ENCODE results near the gene CCDC28B. TPM values are rescaled to one million over a fixed set of nuclear protein-coding genes. Genes with fewer than 3 reads are reported as not detected.

The CCDC28B gene
- total RNA-seq, 4 donors from 2014 or later, result 16.4 to 79.0 (median 56.8) TPM

DNA sequence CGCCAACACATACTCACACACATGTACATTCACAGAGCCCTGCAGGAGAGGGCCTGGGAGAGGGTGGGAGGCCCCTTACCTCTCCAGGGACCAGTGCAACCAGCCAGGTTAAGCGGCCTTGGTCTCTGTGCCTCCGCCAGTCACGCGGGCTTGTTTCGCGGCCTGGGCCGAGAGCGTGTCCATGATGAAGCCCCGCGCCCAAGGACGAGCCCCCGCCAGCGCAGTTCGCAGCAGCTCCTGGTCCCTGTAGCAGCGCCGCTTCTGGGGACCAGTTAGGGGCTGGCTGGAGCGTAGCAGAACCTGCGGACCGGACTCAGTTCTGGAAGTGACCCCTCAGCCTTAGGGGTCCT lies 39.4 kb downstream of the CCDC28B start:
- Histone ChIP-seq H3K9me3 (no peaks in the 10 kb centered on the region), H3K27ac (peak overlapping the region; percentile 59 to 74 (median 71)), H3K27me3 (no peaks in the 10 kb centered on the region), H3K36me3 (no peaks in the 10 kb centered on the region), H3K4me3 (peak overlapping the region; percentile 62 to 74 (median 64)), H3K4me1 (peaks cover 8 to 10% of the 10 kb centered on the region in 2 donors)
- DNase-seq, result no peak
- TF ChIP-seq CTCF (IDR thresholded peaks at IDR 0.05 in 4 of 5, conservative IDR thresholded peaks at IDR 0.05 in 1 of 5), result no peak
- no peak for TF ChIP-seq POLR2A (IDR thresholded peaks at IDR 0.05)
- ATAC-seq, result no peak
- in situ Hi-C loops (cut with MboI; ENCODE audit: low sequenced_read_pairs in 4 of 4) (no loop called here), intact Hi-C loops (cut with DNase I; ENCODE audit: low total_unique reads) (loop anchor here (2.0 to 5.0 kb wide), 4 partner anchors 17 to 167 kb away; partner anchors contain the start of genes EIF3I, HDAC1, KPNA6 and TMEM234)

DNA sequence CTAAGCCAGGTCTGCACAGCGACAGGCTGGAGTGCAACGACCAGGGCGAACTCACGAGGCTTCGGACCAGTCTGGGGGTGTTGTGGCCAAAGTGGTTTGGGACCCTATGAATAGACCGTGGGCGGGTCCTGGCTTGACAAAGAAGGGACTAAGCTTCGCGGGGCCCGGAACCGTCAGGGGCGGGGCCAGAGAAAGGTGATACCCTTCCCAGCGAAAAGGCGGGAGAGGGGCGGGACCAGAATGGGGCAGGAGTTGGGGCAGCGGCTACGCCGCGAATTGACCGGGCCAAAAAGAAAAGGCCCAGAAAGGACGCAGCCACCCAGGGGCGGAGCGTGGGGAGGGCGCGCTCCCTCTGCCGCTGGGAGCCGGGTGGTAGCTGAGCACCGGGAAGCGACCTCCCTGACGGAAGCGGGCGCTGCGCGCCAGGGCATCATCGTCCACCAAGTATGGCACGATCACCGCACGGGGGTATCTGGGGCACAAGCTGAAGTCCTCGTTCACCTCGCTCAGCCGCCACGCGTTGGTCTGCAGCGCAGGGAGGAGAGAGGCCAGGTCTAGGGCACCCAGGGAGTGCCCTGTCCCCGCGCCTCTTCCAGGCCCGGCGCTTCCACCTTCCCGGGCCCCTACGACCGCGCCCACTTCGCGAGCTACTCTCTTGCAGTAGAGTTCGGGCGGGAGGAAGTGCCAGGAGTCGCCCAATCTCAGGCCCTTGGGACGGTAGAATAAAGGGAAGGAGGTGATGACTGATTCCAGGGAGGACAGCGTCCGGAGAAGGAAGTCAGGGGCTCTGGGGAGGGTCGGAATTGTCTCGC lies 40.0 kb downstream of the CCDC28B start:
- peak in 1 of 2 donors; percentile 39 for DNase-seq
- H3K27me3 ChIP-seq, result no peaks in the 10 kb centered on the region
- in situ Hi-C loops (cut with MboI; ENCODE audit: low sequenced_read_pairs in 4 of 4), result no loop called here
- ATAC-seq, result peak; percentile 36 to 45
- TF ChIP-seq POLR2A (IDR thresholded peaks at IDR 0.05), result peak; percentile 48 to 54
- TF ChIP-seq CTCF (IDR thresholded peaks at IDR 0.05 in 4 of 5, conservative IDR thresholded peaks at IDR 0.05 in 1 of 5), result peak in 2 of 5 experiments; percentile 24 to 35
- peak overlapping the region; percentile 62 to 74 (median 64) for H3K4me3 ChIP-seq
- no peaks in the 10 kb centered on the region for H3K36me3 ChIP-seq
- intact Hi-C loops (cut with DNase I; ENCODE audit: low total_unique reads), result loop anchor here (2.0 to 5.0 kb wide), 4 partner anchors 18 to 168 kb away; partner anchors contain the start of genes EIF3I, HDAC1, KPNA6 and TMEM234
- peak overlapping the region; percentile 59 to 74 (median 71) for H3K27ac ChIP-seq
- H3K4me1 ChIP-seq, result peaks cover 10 to 13% of the 10 kb centered on the region in 2 donors
- no peaks in the 10 kb centered on the region for H3K9me3 ChIP-seq

GRCh38 chr1:32241001-32241763 lies 40.8 kb downstream of the CCDC28B start:
- peaks cover 11 to 20% of the 10 kb centered on the region in 2 donors for H3K4me1 ChIP-seq
- in situ Hi-C loops (cut with MboI; ENCODE audit: low sequenced_read_pairs in 4 of 4), result no loop called here
- H3K9me3 ChIP-seq, result no peaks in the 10 kb centered on the region

More at GRCh38 chr1:32241001-32241763, 40.8 kb downstream of the CCDC28B start:
- H3K27me3 ChIP-seq, result no peaks in the 10 kb centered on the region
- DNase-seq, result peak in 1 of 2 donors; percentile 64
- intact Hi-C loops (cut with DNase I; ENCODE audit: low total_unique reads), result loop anchor here (2.0 to 5.0 kb wide), 4 partner anchors 18 to 168 kb away; partner anchors contain the start of genes EIF3I, HDAC1, KPNA6 and TMEM234
- peak; percentile 82 for ATAC-seq
- H3K4me3 ChIP-seq, result peak overlapping the region; percentile 62 to 74 (median 64)
- TF ChIP-seq POLR2A (IDR thresholded peaks at IDR 0.05), result peak; percentile 21 to 32
- no peak for TF ChIP-seq CTCF (IDR thresholded peaks at IDR 0.05 in 4 of 5, conservative IDR thresholded peaks at IDR 0.05 in 1 of 5)
- no peaks in the 10 kb centered on the region for H3K36me3 ChIP-seq
- H3K27ac ChIP-seq, result peak overlapping the region; percentile 59 to 74 (median 71)
